Measurements from ENCODE around the gene TENM4.
A peak's percentile ranks its signal among the peaks of the same experiment; 100 is the strongest.

TENM4 gene

DNA sequence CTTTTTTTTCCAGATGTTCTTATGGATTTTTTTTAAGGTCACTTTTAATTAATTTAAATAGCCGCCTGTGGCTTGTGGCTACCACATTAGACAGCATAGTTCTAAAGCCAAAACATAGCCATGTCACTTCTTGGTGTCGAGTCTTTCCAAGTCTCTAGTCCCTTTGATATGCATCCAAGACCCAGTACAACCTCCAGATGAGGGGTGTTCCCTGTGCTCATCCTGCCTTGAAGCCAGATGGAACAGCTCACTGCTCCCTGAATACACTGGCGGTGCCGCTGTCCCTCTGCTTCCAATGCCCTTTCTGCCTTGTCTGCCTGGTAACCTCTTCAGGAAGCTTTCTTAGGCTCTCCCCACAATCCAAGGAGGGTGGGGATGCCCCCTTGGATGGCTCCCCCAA is 338.0 kb downstream of the TENM4 start:
- DNase-seq, result no peak

DNA sequence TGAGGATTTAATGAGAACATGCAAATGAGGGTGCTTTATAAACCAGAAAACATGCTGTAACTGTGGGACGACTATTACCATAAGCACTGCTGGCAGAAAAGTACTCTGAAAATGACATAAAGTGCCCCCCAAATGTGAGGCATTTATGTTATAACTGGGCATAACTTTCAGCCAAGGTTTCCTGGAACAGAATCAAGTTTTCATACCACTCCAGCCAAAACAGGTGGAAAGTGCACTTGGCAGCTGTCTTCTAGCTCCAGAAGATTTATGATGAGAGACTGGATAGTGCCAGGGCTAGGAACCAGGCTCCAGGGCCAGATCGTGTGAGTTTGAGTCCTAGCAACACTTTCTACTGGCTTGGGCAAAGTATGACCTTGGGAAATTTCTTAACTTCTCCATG is 339.2 kb downstream of the TENM4 start:
- no peak for DNase-seq

DNA sequence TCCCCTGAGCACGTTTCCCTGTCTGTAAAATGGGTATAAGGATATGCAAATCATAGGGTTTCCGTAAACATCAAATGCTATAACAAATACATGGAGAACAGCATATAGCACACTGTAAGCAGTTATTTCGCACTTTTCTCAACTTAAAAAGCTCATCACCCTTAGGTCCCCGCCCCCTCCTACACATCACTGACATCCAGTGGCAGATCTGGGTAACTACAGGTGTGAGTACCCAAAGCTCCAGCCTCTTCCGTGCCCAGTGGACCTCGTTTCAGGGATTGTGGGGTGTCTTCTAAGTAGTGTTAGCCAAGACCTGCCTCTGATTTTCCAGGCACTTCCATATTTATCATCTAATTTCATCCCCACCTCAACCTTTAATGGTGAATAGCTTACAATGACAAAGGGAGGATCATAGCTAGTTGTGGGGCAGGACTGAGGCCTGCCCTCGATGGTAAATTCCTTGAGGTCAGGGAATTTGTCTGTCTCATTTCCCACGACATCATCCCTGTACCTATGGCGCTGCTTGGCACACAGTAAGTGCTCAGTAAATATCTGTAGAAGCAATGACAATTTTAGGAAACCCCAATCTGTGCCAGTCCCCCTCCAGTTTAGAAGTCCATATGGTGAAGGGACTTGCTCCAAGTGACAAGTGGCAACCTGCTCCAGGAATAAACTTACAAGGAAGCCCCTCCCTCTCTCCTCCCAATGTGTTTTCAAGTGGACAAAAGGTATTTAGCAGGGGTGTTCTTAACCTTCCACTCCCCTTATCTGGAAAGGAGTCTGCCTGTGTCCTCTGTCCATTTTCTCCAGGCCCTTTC is 340.5 kb downstream of the TENM4 start:
- peak; percentile 70 for DNase-seq

DNA sequence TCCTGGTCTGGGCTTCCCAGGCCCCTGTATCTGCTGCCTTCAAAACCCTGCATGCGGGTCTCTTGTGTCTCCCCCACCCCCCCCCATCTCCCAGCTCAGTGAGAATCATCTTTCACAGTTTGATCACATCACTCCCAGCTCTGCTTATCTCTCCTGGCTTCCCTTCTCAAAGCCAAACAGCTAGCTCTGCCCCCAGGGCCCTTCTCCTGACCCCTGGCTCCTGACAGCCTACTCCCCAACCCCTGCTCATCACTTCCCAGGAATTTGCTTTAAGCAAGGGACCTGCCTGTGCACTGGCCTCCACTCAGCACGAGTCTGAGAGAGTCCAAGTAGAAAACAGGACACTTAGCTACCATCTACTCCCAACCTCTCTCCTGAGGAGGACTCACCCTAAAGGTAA is 342.7 kb downstream of the TENM4 start:
- peak; percentile 20 for DNase-seq

DNA sequence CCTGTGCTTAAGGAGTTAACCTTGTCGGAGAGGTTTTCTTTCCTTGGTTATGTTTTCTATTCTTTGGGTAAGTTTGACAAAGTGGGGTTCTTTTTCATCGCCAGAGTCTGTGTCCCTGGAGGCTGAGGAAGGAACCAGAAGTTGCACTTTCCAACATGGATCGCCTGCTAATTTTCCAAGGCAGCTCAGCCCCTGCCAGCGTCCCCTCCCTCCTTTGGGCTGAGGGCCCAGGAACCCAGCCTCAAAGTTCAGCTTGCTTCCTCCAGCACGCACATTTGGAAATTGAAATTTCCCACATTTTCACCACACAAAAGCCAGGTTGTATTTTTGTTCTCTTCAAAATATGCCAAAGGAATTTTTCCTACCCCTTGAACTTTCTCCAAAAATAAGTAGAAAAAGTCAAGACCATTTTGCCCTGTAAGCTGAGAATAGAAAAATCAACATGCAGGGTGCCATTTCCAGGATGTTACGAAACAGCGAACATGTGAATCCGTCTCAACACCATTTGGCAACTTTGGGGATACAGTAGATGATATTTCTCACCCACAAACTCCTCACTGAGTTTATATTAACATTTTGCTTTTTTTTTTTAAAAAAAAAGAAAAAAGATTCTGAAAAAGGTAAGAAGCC is 343.5 kb downstream of the TENM4 start:
- DNase-seq, result no peak

DNA sequence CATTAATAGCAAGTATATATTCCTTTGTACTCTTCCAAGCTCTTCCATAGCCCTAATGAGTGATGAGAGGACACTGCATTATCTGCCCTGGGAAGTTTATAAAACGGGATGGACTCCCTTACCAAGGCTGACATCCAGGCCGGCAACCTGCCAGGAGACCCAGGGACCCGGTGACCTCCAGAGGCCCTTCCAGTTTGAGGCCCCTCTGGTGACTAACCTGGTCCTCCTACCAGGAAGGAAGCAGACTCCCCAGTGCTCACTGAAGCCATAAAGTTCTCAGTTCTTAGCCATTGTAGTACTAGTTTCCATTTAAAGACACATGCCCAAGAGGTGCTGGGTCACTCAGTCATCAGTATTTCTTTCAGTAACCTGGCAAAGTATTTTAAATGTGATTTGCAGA is 345.4 kb downstream of the TENM4 start:
- DNase-seq, result no peak

DNA sequence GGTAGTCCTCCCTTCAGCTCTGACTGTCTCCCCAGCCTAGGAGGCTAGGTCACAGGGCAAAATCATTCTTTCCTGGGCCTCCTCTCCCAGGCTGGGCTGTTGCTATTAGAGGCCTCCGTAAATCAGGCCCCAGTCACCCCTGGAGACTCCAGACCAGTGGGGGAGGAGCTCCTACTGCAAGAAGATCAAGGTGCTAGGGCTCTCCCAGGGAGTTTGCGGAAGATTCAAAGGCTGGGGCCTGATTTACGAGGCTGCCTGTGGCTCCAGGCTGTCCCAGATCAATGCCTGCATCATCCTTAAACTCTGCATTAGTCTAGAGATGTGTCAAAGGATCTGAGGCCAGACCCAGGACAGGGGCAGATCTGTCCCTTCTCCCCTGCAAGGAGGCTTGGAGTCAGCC is 346.2 kb downstream of the TENM4 start:
- peak; percentile 34 for DNase-seq

DNA sequence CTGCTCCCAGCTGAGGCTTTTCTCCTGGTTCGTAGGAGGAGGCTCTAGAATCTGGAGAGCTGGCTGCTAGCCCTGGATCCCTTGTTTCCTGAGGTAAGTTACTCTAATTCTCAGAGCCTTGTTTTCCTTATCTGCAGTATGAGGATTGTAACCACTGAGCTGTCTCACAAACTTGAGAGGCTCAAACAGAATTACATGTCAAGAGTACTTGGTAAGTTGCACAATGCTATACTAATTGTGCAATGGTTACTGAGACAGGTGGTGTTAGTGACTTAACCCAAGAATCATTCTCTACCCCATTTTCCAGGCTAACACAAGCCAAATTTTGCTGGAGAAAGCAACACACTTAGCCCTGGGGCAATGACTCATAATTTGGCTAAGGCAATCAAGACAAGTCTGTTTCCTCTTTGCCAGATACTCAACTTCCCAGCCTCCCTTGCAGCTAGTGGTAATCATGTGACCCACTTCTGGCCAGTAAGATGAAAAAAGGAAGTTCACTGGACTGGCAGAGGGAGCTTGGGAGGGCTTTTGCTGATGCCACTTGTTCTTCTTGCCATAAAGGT is 348.0 kb downstream of the TENM4 start:
- no peak for DNase-seq

DNA sequence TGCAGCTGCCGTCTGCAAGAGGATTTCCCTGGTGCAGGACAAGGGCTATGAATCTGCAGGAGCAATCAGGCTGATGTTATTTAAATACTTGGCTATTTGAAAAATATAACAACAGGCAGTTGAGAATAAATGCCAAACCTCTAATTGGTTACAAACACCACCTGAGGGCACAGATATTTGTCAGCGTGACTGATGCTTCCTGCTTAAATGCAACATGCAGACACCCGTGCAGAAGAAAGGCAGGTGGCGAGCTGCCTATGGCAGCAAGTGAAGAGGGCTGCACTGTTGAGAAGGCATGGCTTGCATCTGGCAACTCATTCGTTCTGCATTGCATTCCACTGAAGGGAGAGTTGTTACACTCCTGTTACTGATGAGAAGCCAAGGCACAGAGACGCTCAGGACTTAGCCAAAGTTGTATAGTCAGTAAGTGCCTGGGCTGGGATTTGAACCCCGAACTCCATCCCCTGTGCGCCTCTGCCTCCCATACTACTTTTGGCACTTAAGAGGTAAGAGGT is 350.6 kb downstream of the TENM4 start:
- no peak for DNase-seq

DNA sequence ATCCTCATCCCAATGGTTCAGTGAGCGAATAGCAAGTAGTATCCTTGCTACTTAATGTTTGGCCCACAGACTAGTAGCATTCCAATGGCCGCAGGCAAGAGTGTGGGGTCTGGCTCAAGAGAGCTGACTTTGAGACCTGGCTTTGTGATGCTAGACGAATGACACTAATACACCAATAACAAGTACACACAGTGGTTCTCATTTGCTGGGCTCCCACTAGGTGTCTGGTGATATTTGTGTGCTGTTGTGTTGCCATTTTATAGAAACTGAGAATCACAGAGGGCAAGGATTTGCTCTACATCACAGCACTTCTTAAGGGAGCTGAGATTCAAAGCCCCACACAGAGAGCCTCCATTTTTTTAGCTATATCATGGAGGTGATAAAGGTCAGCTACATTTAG is 351.2 kb downstream of the TENM4 start:
- no peak for DNase-seq

DNA sequence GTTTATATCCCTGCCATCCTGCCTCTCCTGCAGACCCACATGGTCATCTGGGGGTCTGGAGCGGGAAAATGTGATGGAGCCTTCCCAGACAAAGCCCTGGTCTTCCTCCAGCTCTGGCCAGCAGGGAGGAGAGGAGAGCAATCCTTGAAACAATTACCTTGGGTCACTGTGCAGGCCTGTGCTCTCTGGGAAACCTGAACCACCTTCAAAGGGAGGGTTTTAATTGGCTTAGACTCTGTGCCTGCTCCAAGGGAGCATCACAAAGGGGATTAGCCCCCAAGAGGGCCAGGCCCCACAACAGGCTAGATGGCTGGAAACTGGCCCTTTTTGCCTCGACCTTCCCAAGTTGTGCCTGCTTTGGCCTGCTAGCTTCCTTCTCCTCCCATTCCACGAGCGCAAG is 351.9 kb downstream of the TENM4 start:
- peak; percentile 86 for DNase-seq

DNA sequence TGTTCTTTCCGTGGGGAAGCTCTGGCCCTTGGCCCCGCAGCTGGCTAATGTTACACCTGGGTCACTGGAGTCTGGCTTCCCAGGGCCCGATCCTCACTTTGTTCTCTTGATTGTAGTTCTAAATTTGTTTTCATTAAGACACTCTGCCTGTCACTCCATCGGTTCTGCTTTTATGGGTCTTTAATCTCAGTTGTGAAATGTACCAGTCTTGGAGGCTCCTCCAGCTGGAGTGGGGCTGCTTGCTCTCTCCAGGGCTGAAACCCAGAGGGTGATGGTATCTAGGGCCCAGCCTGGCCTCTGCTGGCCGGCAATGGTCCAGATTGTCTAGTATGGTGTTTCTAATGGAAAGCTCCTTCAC is 352.9 kb downstream of the TENM4 start:
- no peak for DNase-seq

DNA sequence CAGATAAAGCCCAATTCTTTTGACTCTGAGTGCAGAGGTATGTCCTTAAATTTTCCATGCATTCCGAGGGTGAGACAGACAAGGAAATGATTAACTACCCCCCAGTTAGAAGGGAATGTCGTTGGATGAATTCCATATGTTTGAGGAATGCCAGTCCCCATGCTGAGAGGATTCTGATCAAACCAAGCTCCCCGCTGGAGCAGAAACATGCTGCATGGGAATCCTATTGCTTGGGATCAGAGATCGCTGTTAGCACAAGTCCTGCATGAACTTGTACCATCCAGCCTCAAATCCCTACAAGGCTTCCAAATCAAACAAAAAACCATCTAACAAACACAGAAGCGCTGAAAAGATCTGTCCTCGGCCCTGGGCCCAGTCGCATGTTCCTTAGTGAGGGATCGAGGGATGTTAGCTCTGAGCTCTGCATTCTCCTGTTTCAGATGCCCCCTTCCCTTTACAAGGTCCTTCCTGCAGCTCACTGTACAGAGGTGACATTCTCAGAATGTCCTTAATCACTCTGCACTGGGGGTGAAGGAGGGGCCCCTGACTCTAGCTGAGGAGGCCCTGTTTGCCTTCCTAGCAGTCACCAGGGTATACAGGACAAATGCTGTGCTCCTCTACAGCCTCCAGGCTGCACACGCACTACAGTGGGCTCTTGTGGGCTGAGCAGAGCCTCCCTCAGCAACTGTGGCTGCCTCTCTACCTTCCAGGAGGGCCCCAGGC is 353.4 kb downstream of the TENM4 start:
- peak; percentile 18 for DNase-seq

DNA sequence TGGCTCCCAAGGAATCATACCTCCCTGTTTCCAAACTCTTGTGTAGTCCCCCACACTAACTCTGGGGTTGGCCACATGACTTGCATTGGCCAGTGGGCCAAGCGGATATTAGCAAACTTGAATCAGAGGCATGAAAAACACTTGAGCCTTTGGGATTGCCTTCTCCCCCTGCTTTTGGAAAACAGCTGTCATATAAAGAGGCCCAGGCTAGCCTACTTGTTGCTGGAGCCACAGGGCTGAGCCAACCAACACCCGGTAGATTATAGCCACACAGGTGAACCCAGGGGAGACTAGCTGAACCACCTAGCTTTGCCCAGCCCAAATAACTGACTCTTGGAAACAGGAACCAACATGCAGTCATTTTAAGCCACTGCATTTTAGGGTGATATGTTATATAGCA is 354.8 kb downstream of the TENM4 start:
- peak; percentile 41 for DNase-seq

DNA sequence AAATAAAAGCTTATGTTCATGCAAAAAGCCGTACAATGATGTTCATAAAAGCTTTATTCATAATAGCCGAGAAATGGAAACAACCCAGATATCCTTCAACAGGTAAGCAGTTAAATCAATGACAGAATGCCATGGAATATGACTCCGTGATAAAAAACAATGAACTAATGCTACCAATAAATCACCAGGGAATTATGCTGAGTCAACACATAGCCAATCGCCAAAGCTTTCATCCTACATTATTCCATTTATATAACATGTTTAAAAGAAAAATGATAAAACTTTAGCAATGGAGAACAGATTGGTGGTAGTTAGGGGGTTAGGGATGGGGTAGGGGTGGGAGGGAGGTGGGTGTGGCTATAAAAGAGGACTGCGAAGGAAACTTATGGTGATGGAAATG is 356.4 kb downstream of the TENM4 start:
- DNase-seq, result no peak

DNA sequence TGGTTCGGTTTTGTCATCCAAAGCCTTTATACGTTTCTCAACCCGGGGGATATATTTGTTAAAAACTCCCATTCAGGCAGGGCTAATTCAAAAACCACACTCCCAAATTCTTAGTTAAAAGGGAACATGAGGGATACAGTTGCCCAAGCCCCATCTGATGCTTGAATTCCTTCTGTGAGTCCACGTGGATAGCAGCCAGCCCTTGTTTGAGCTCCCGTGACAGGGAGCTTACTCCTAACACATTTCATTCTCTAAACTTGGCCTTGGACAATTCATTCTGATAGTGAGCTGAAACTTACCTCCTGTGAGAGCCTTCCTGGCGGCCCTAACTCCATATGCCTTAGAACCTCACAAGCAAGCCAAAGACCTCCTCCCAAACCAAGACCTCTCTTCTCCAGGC is 357.5 kb downstream of the TENM4 start:
- DNase-seq, result no peak

DNA sequence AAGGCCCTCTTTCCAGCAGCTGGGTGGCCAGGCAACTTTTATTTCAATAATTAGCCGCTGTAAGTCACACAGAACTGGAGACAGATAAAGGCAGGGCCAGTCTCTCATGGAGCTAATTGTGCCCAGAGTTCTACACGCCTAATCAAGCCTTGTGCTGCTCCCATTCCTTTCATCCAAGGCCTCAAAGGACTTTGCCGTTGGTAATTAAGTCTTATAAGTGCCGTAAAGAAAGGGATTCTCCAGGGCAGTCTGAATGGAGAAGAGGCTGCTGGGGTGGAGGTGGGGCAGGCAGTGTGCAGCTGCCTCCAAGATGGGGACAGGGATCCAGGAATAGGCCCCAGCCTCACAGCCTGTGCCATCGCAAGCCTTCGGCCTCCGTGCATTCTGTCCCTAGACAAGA is 357.9 kb downstream of the TENM4 start:
- DNase-seq, result peak; percentile 12

DNA sequence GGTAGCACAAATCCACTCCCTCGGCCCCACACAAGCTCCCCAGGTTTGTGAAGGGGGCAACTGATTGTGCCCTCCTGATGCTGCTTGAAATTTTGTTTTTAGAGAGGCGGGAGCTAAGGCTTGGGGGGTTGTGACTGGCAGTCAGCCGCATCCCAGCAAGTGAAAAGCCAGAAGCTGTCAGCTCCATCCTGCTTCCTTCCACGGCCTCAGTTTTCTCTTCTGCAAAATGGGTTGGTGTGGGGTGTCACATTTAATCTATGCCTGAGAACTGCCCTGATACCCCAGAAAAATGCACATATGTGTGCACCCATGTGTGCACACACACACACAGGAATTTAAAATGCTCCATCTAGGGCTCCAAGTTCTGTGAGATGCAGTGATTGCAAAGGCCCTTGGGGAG is 358.6 kb downstream of the TENM4 start:
- no peak for DNase-seq

DNA sequence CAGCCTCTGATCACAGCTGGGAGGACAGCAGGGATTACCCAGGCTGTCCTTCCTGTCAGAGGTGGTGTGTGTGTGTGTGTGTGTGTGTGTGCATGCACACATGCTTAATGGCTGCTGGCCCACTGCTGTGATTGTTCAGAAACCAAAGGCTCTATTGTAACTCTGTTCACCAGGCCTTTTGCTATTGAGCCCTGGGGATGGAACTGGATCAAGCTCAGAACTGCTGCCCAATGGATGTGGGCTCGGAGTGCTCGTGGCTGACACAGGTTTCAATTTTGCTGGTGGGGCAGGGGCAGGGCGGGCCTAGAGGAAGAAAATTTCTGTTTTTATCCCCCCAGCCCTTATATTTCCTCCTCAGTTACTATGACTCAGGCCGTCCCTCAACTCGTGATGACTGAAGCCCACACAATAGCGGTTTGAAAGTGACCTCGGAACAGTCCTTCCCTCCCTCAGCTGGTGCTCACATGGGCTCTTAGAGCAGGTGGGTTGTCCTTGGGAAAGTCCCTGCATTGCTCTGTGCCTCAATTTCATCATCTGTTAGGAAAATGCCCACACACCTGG is 359.3 kb downstream of the TENM4 start:
- DNase-seq, result peak; percentile 43

DNA sequence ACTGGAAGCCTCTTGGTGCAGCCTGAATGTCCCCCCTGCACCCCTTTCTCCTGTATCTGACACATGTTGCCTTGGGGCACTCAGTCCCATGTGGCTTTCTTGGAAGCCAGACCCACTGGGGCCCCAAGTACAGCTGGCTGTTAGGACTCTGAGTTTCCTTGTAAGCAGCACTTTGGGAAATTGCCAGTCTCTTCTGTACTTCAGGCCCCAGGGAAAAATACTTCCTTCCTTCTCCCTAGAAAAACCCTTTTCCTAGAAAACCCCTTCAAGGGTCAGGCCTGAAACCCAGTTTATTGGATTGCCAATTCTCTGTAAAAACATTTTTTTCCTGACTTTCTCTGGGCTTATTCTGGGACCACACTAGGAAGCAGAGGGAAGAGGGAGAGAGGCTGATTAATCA is 360.3 kb downstream of the TENM4 start:
- DNase-seq, result peak; percentile 8

DNA sequence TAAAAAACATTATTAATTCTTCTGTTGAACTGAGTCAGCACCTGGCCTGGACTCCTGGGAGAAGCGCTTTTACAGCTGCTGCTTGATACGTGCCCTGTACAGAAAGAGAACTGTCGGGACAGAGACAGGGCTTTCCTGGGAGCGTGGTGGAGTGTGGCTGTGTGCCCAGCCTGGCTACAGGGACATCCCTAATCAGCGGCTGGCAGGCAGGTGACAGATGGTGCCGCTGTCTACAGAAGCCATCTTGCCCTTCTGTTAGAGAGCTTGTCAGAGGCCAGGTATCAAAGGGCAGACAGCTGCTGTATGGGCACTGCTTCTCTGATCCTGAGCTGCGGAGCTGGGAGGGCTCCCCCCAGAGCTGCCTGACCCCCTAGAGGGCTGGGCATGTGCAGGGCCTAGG is 361.8 kb downstream of the TENM4 start:
- peak; percentile 86 for DNase-seq

DNA sequence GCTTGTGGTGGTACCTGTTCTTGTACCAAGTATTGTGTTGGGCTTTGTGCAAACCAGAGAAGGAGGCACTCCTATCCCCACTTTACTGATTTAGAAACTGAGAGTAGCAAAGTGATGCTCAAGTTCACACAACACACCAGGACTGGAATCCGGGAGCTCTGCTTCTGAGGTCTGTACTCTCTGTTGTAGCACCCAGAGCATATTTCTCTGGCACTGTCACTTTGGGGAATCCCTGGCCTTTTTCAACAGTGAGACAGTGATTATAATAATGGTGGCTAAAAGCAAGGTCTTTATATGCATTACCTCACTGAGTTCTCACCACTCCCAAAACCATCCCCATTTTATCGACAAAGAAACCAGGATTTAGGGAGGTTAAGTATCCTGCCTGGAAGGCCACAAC is 362.4 kb downstream of the TENM4 start:
- DNase-seq, result no peak

DNA sequence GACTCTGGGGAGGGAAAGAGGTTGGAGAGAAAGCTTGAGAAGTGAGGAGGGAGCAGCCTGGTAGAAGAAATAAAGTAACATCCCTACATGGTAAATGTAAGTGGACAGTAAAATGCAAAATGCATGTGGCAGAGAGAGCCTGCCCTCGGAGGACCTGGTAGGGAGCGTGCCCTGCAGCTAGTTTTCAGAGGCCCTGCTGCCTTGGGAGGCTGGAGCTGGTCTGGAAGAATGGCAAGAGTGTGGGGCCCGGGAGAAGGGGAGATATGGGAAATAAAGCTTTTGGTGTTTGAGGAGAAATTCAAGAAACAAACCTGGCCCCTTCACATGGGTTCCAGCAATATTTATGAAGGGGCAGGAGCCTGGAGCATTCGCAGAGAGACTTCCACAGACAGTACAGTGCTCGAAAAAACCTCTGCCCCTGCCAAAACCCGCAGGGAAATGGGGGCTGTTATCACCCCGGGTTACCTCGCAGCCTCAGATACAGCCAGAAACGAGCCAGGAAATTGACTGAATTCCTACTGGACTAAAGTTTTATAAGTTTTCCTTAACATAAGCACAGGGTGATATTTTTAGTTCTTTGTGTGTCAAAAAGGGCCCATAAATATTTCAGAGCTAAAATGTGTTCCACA is 363.0 kb downstream of the TENM4 start:
- DNase-seq, result no peak

Measured in NCI-H82 (cell line).